Measurements from ENCODE around the gene B4GALT5. TPM values are rescaled to one million over a fixed set of nuclear protein-coding genes. Genes with fewer than 3 reads are reported as not detected.

The B4GALT5 gene
- total RNA-seq, 1 experiment from 2014 or later: 92.5 TPM

DNA sequence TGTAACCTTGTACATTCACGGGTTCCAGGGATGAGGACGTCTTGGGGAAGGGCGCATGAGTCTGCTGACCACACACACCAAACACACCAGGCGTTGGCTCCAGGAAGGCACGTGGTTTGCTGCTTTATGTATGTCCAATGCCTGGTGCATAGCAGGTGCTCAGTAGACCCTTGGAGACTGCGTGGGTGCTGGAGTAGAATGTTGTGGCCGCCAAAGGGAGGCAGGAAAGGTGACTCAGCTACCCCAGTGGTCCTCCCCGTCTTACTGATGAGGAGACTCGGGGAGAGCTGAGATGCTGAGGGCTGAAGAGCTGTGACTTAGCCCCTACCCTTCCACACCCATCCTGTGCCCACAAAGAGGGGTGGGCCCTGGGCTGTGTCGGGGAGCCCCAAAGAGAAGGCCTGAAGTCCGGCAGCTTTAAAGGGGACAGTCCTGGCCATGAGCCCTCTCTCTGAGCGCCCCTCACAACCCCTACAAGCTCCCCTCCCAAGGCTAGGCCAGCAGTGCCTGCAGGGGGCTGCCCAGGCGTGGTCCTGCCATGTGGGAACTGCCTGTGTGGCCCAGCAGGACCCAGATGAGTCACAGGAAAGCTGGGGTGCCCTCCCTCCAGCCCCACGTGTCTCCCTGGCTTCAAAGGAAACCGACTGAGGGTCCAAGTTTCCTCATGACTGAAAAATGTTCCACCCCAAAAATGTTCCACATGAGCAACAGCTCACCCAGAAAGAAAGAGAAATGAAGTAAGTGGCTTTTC is 117.7 kb downstream of the B4GALT5 start:
- POLR2A ChIA-PET: no interaction called here
- Histone ChIP-seq H3K4me2 (ENCODE audit: low read length) (peak overlapping the region; percentile 52), H3K4me3 (replicated peaks in 1 of 2; ENCODE audit: low read depth in 1 of 2, low read length in 2 of 2) (no peak overlapping the region; a peak in 1 of 4 replicates), H3K27ac (ENCODE audit: low read depth, low read length) (no peak overlapping the region), H3K27me3 (ENCODE audit: insufficient read depth, low read length) (no peaks in the 10 kb centered on the region), H3K9me2 (ENCODE audit: insufficient read depth) (no peaks in the 10 kb centered on the region), H3K4me1 (ENCODE audit: control insufficient read depth in 1 of 2, insufficient read depth in 2 of 2, low read length in 2 of 2) (peaks cover 17 to 38% of the 10 kb centered on the region in 2 experiments), H3K36me3 (ENCODE audit: control insufficient read depth in 1 of 2, insufficient read depth in 2 of 2, low read length in 2 of 2) (no peaks in the 10 kb centered on the region), H3K9me3 (ENCODE audit: control insufficient read depth in 1 of 2, insufficient read depth in 1 of 2, low read depth in 1 of 2, low read length in 2 of 2) (no peaks in the 10 kb centered on the region), H3K79me2 (ENCODE audit: insufficient read depth, low read length) (no peaks in the 10 kb centered on the region), H4K20me1 (ENCODE audit: insufficient read depth) (no peaks in the 10 kb centered on the region), H2AFZ (ENCODE audit: low read depth, low read length, poor library complexity, severe bottlenecking) (no peak overlapping the region), H3K9ac (ENCODE audit: low read length) (no peak overlapping the region)
- no peak for DNase-seq (ENCODE audit: low read depth, low spot score)
- no TSS peak for BruUV-seq (replicated peaks)
- CTCF ChIA-PET: interaction anchor here (1.3 to 1.5 kb wide), 2 partner anchors 13 to 15 kb away, joined by 3 to 4 read pairs; no protein-coding TSS in a partner anchor
- RAD21 ChIA-PET (ENCODE audit: low non-redundant PET in 1 of 2, low total read pairs in 2 of 2, uncharacterized antibody in 2 of 2, unreplicated experiment in 2 of 2): no interaction called here
- intact Hi-C loops (cut with micrococcal nuclease): no loop called here
- ATAC-seq: peak; percentile 49
- no peak for TF ChIP-seq SRF (IDR thresholded peaks at IDR 0.05; ENCODE audit: low read depth)
- TF ChIP-seq TCF7L2 (IDR thresholded peaks at IDR 0.05; ENCODE audit: borderline replicate concordance, extremely low read depth, insufficient read depth, insufficient read length): peak; percentile 16
- no peak for TF ChIP-seq POLR2AphosphoS5 (IDR thresholded peaks at IDR 0.05; ENCODE audit: low read depth, low read length)
- TF ChIP-seq ELF1 (IDR thresholded peaks at IDR 0.05; ENCODE audit: borderline replicate concordance, low read depth): no peak
- TF ChIP-seq YY1 (IDR thresholded peaks at IDR 0.05; ENCODE audit: extremely low read depth, insufficient replicate concordance, low read depth, low read length): no peak
- peak; percentile 17; the same call in 1 of the 2 replicates for TF ChIP-seq FOSL1 (IDR thresholded peaks at IDR 0.05; ENCODE audit: low read depth)

DNA sequence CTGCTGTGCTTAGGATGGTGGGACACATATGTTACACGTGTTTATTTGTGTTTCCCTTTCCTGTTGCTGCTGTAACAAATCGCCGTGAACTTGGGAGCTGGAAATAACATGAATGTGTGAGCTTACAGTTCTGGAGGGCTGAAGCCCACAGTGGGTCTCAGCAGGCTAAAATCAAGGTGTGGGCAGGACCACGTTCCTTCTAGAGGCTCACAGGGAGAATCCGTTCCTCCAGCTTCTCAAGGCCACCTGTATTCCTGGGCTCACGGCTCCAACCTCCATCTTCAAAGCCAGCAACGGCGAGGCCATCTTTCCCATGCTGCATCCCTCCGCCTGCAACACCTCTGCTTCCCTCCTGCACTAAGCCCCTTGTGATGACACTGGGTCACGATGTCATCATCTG is 118.3 kb downstream of the B4GALT5 start:
- ChIA-PET RAD21 (ENCODE audit: low non-redundant PET in 1 of 2, low total read pairs in 2 of 2, uncharacterized antibody in 2 of 2, unreplicated experiment in 2 of 2) (no interaction called here), CTCF (interaction anchor here (1.3 kb wide), 1 partner anchor 15 kb away, joined by 3 read pairs; no protein-coding TSS in a partner anchor), POLR2A (no interaction called here)
- ATAC-seq (no peak), DNase-seq (ENCODE audit: low read depth, low spot score) (no peak)
- no peak overlapping the region for H3K9ac ChIP-seq (ENCODE audit: low read length)
- no peaks in the 10 kb centered on the region for H3K79me2 ChIP-seq (ENCODE audit: insufficient read depth, low read length)
- H3K36me3 ChIP-seq (ENCODE audit: control insufficient read depth in 1 of 2, insufficient read depth in 2 of 2, low read length in 2 of 2): no peaks in the 10 kb centered on the region
- H3K4me3 ChIP-seq (replicated peaks in 1 of 2; ENCODE audit: low read depth in 1 of 2, low read length in 2 of 2): no peak overlapping the region
- H3K4me2 ChIP-seq (ENCODE audit: low read length): no peak overlapping the region
- no peaks in the 10 kb centered on the region for H3K27me3 ChIP-seq (ENCODE audit: insufficient read depth, low read length)
- no peaks in the 10 kb centered on the region for H4K20me1 ChIP-seq (ENCODE audit: insufficient read depth)
- no peak for TF ChIP-seq POLR2A (IDR thresholded peaks at IDR 0.05; ENCODE audit: borderline replicate concordance, extremely low read depth, insufficient read depth, insufficient read length)
- no peaks in the 10 kb centered on the region for H3K9me3 ChIP-seq (ENCODE audit: control insufficient read depth in 1 of 2, insufficient read depth in 1 of 2, low read depth in 1 of 2, low read length in 2 of 2)
- no peak overlapping the region for H3K27ac ChIP-seq (ENCODE audit: low read depth, low read length)
- H3K4me1 ChIP-seq (ENCODE audit: control insufficient read depth in 1 of 2, insufficient read depth in 2 of 2, low read length in 2 of 2): peaks cover 17 to 38% of the 10 kb centered on the region in 2 experiments
- intact Hi-C loops (cut with micrococcal nuclease): no loop called here
- H3K9me2 ChIP-seq (ENCODE audit: insufficient read depth): no peaks in the 10 kb centered on the region
- H2AFZ ChIP-seq (ENCODE audit: low read depth, low read length, poor library complexity, severe bottlenecking): no peak overlapping the region
- no TSS peak for BruUV-seq (replicated peaks)
